Kidney capillary endothelial cell (primary cell): ENCODE data around the gene QRICH1.
A peak's percentile ranks its signal among the peaks of the same experiment; 100 is the strongest.

ENCODE experiments used
- DNase-seq: peaks from one replicate; pipeline ENCODE4 v3.0.0-alpha.2; 2018; ENCODE audit warnings: low spot score

QRICH1 gene

GRCh38 chr3:49032646-49033304, 61.1 kb downstream of the QRICH1 start:
- no peak for DNase-seq

GRCh38 chr3:49030321-49030720, 63.5 kb downstream of the QRICH1 start:
- DNase-seq = no peak

- no peak for DNase-seq
Observed at GRCh38 chr3:49029563-49029884, 64.3 kb downstream of the QRICH1 start.

- DNase-seq = peak; percentile 95
Observed at GRCh38 chr3:49028673-49029562, 65.0 kb downstream of the QRICH1 start, which contains the start of gene IMPDH2. TSS of gene IMPDH2 (minus strand) at chr3:49029398. CDS start at chr3:49029350, 48 bp downstream.

- DNase-seq = no peak
Observed at GRCh38 chr3:49028298-49028672, 65.6 kb downstream of the QRICH1 start.

- no peak for DNase-seq
Observed at GRCh38 chr3:49027634-49028033, 66.2 kb downstream of the QRICH1 start.

- no peak for DNase-seq
Observed at GRCh38 chr3:49026536-49026935, 67.3 kb downstream of the QRICH1 start.

- DNase-seq = no peak
Observed at GRCh38 chr3:49025793-49026520, 67.9 kb downstream of the QRICH1 start.

GRCh38 chr3:49025005-49025792, 68.7 kb downstream of the QRICH1 start:
- DNase-seq = no peak

GRCh38 chr3:49024449-49024848, 69.4 kb downstream of the QRICH1 start:
- DNase-seq = no peak

GRCh38 chr3:49023775-49024174, 70.1 kb downstream of the QRICH1 start:
- no peak for DNase-seq

GRCh38 chr3:49022688-49023171, 71.1 kb downstream of the QRICH1 start:
- DNase-seq = no peak

GRCh38 chr3:49021813-49022687, 71.8 kb downstream of the QRICH1 start, which contains the start of gene NDUFAF3:
TSS of gene NDUFAF3 (plus strand) at chr3:49022121. CDS start at chr3:49022145, 24 bp downstream.
- peak; percentile 90 for DNase-seq

- DNase-seq = peak; percentile 98
Observed at GRCh38 chr3:49021213-49021812, 72.6 kb downstream of the QRICH1 start.

GRCh38 chr3:49020330-49021212, 73.3 kb downstream of the QRICH1 start:
- DNase-seq = peak; percentile 12

- DNase-seq = peak; percentile 15
Observed at GRCh38 chr3:49019941-49020329, 73.9 kb downstream of the QRICH1 start.

- peak; percentile 17 for DNase-seq
Observed at GRCh38 chr3:49018707-49019006, 75.2 kb downstream of the QRICH1 start.

- peak; percentile 40 for DNase-seq
Observed at GRCh38 chr3:49017971-49018706, 75.7 kb downstream of the QRICH1 start, which contains the start of gene DALRD3. TSS of gene DALRD3 (minus strand) at chr3:49018580. CDS start at chr3:49018564, 16 bp downstream.
